22Rv1 (cell line): ENCODE results near the gene ACACA.

Experiments
- ZFX ChIP-seq: fragments of 450-650 bp; IDR thresholded peaks from 2 replicates; pipeline ENCODE4 v1.6.1; 2017; ENCODE audit warnings: antibody characterized with exemption, borderline replicate concordance
- TF ChIP-seq, protein P1 (sequence below): fragments of 450-650 bp; IDR thresholded peaks from 2 replicates; pipeline ENCODE4 v1.5.1; 2017; ENCODE audit warnings: mild to moderate bottlenecking

DNA sequence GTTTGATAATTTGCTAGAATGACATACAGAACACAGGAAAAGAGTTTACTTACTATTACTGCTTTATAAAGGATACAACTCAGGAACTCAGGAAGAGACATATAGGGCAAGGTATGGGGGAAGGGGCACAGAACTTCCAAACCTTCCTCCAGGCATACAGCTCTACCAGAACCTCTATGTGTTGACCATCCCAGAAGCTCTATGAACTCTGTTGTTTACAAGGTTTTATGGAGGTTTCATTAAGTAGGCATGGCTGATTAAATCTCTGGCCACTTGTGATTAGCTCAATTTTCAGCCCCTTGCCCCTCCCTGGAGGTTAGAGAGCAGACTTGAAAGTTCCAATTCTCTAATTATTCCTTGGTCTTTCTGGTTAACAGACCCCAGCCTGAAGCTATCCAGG, 91.0 kb downstream of the ACACA start:
- TF ChIP-seq, protein P1, sequence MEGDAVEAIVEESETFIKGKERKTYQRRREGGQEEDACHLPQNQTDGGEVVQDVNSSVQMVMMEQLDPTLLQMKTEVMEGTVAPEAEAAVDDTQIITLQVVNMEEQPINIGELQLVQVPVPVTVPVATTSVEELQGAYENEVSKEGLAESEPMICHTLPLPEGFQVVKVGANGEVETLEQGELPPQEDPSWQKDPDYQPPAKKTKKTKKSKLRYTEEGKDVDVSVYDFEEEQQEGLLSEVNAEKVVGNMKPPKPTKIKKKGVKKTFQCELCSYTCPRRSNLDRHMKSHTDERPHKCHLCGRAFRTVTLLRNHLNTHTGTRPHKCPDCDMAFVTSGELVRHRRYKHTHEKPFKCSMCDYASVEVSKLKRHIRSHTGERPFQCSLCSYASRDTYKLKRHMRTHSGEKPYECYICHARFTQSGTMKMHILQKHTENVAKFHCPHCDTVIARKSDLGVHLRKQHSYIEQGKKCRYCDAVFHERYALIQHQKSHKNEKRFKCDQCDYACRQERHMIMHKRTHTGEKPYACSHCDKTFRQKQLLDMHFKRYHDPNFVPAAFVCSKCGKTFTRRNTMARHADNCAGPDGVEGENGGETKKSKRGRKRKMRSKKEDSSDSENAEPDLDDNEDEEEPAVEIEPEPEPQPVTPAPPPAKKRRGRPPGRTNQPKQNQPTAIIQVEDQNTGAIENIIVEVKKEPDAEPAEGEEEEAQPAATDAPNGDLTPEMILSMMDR: no peak
- no peak for TF ChIP-seq ZFX
